Measurements from ENCODE around the gene MAB21L2. TPM values are rescaled to one million over a fixed set of nuclear protein-coding genes. Genes with fewer than 3 reads are reported as not detected.

MAB21L2 gene
- not detected in 5 replicates for total RNA-seq (2022; extraction: Qiagen RNA extraction; ENCODE audit: low read depth)

GRCh38 chr4:150582146-150582872, at the start of gene MAB21L2:
Gene MAB21L2 (plus strand): TSS chr4:150582151. CDS start chr4:150583030, 879 bp downstream.

Measured in A549 treated with ZK216348 at 1 μM for 4 hours (cell line).